Subcutaneous abdominal adipose tissue (tissue), 5 donors: ENCODE results near the gene IRF5.

ENCODE experiments used
- H3K27ac ChIP-seq: one replicate; pipeline ENCODE4 v1.7.0; 2013; ENCODE audit warnings: low read depth, mild to moderate bottlenecking, inconsistent platforms, low read length, moderate library complexity
- H3K27me3 ChIP-seq, 5 donors: one replicate each; pipeline ENCODE4 v1.7.0; 2013; ENCODE audit warnings: low read length in 5 of 5, inconsistent platforms in 1 of 5; ENCODE audit not compliant: control insufficient read depth in 5 of 5, insufficient read depth in 4 of 5
- H3K36me3 ChIP-seq, 5 donors: one replicate each; pipeline ENCODE4 v1.7.0; 2013; ENCODE audit warnings: low read length in 5 of 5; ENCODE audit not compliant: control insufficient read depth in 5 of 5, insufficient read depth in 5 of 5
- H3K4me1 ChIP-seq, 5 donors: one replicate each; pipeline ENCODE4 v1.7.0; 2013; ENCODE audit warnings: low read length in 5 of 5, mild to moderate bottlenecking in 3 of 5, moderate library complexity in 1 of 5; ENCODE audit not compliant: control insufficient read depth in 5 of 5, insufficient read depth in 5 of 5
- H3K4me3 ChIP-seq, 5 donors: one replicate each; pipeline ENCODE4 v1.7.0; 2013; ENCODE audit warnings: low read length in 5 of 5, low read depth in 1 of 5
- H3K9ac ChIP-seq, 5 donors: one replicate each; pipeline ENCODE4 v1.7.0; 2013; ENCODE audit warnings: low read length in 5 of 5, mild to moderate bottlenecking in 4 of 5, moderate library complexity in 3 of 5
- H3K9me3 ChIP-seq, 5 donors: one replicate each; pipeline ENCODE4 v1.7.0; 2013; ENCODE audit warnings: low read length in 5 of 5; ENCODE audit not compliant: control insufficient read depth in 5 of 5
- donor health status: healthy.
- donor health status: healthy.
- donor health status: healthy.
- donor health status: healthy.
- donor health status: healthy.

IRF5 gene

GRCh38 chr7:128920913-128921582 lies 16.7 kb upstream of the IRF5 start:
- no peak overlapping the region for H3K9ac ChIP-seq
- H3K27ac ChIP-seq, result no peak overlapping the region
- H3K27me3 ChIP-seq, result peaks cover 0 to 38% (median 9%) of the 10 kb centered on the region in 5 donors
- no peaks in the 10 kb centered on the region for H3K36me3 ChIP-seq
- no peaks in the 10 kb centered on the region for H3K9me3 ChIP-seq
- no peak overlapping the region for H3K4me3 ChIP-seq
- peaks cover 0 to 12% (median 0%) of the 10 kb centered on the region in 5 donors for H3K4me1 ChIP-seq

- peaks cover 0 to 32% (median 9%) of the 10 kb centered on the region in 5 donors for H3K27me3 ChIP-seq
- no peaks in the 10 kb centered on the region for H3K9me3 ChIP-seq
- peaks cover 0 to 12% (median 0%) of the 10 kb centered on the region in 5 donors for H3K4me1 ChIP-seq
- no peak overlapping the region for H3K4me3 ChIP-seq
- H3K27ac ChIP-seq, result no peak overlapping the region
- H3K9ac ChIP-seq, result no peak overlapping the region
- no peaks in the 10 kb centered on the region for H3K36me3 ChIP-seq
Measured at GRCh38 chr7:128921866-128922440, 15.8 kb upstream of the IRF5 start.

GRCh38 chr7:128922496-128923410 lies 15.0 kb upstream of the IRF5 start:
- Histone ChIP-seq H3K27me3 (peaks cover 0 to 29% (median 9%) of the 10 kb centered on the region in 5 donors), H3K9ac (no peak overlapping the region), H3K4me1 (peaks cover 0 to 12% (median 0%) of the 10 kb centered on the region in 5 donors), H3K27ac (no peak overlapping the region), H3K4me3 (no peak overlapping the region), H3K9me3 (no peaks in the 10 kb centered on the region), H3K36me3 (no peaks in the 10 kb centered on the region)

GRCh38 chr7:128923411-128923800 lies 14.3 kb upstream of the IRF5 start:
- H3K4me1 ChIP-seq, result peaks cover 0 to 12% (median 0%) of the 10 kb centered on the region in 5 donors
- H3K27ac ChIP-seq, result no peak overlapping the region
- H3K36me3 ChIP-seq, result no peaks in the 10 kb centered on the region
- H3K9me3 ChIP-seq, result no peaks in the 10 kb centered on the region
- H3K9ac ChIP-seq, result no peak overlapping the region
- peaks cover 0 to 26% (median 9%) of the 10 kb centered on the region in 5 donors for H3K27me3 ChIP-seq
- no peak overlapping the region for H3K4me3 ChIP-seq

- H3K27ac ChIP-seq, result no peak overlapping the region
- H3K27me3 ChIP-seq, result peaks cover 0 to 20% (median 8%) of the 10 kb centered on the region in 5 donors
- H3K9ac ChIP-seq, result no peak overlapping the region
- peaks cover 0 to 5% (median 0%) of the 10 kb centered on the region in 5 donors for H3K4me1 ChIP-seq
- no peak overlapping the region for H3K4me3 ChIP-seq
- no peaks in the 10 kb centered on the region for H3K36me3 ChIP-seq
- no peaks in the 10 kb centered on the region for H3K9me3 ChIP-seq
Measured at GRCh38 chr7:128924707-128925588, 12.8 kb upstream of the IRF5 start.

GRCh38 chr7:128928159-128928813 lies 9.4 kb upstream of the IRF5 start:
- Histone ChIP-seq H3K4me1 (peaks cover 0 to 10% (median 8%) of the 10 kb centered on the region in 5 donors), H3K27ac (no peak overlapping the region), H3K9me3 (no peaks in the 10 kb centered on the region), H3K36me3 (no peaks in the 10 kb centered on the region), H3K9ac (no peak overlapping the region), H3K4me3 (no peak overlapping the region), H3K27me3 (peaks cover 3 to 17% (median 9%) of the 10 kb centered on the region in 5 donors)

- Histone ChIP-seq H3K9ac (no peak overlapping the region), H3K4me1 (peaks cover 0 to 18% (median 11%) of the 10 kb centered on the region in 5 donors), H3K36me3 (no peaks in the 10 kb centered on the region), H3K9me3 (no peaks in the 10 kb centered on the region), H3K27me3 (peaks cover 3 to 18% (median 9%) of the 10 kb centered on the region in 5 donors), H3K27ac (no peak overlapping the region), H3K4me3 (no peak overlapping the region)
Measured at GRCh38 chr7:128928882-128929788, 8.6 kb upstream of the IRF5 start.

GRCh38 chr7:128931190-128931798 lies 6.4 kb upstream of the IRF5 start:
- H3K9me3 ChIP-seq, result no peaks in the 10 kb centered on the region
- peaks cover 1 to 19% (median 11%) of the 10 kb centered on the region in 5 donors for H3K4me1 ChIP-seq
- H3K27me3 ChIP-seq, result peaks cover 3 to 23% (median 17%) of the 10 kb centered on the region in 5 donors
- no peak overlapping the region for H3K4me3 ChIP-seq
- H3K36me3 ChIP-seq, result no peaks in the 10 kb centered on the region
- no peak overlapping the region for H3K27ac ChIP-seq
- H3K9ac ChIP-seq, result no peak overlapping the region
